Glutamatergic neuron (in vitro differentiated cells): ENCODE results near the gene PRKCE. TPM values are rescaled to one million over a fixed set of nuclear protein-coding genes. Genes with fewer than 3 reads are reported as not detected.

Experiments used
- DNase-seq: peaks from one replicate; pipeline ENCODE4 v3.0.0; 2022
- H3K27ac Mint-ChIP-seq: one replicate; pipeline ENCODE4 v1.8.0; 2020; ENCODE audit warnings: mild to moderate bottlenecking, mixed read lengths, inconsistent platforms; ENCODE audit not compliant: unreplicated experiment
- H3K27me3 Mint-ChIP-seq: one replicate; pipeline ENCODE4 v1.8.0; 2020; ENCODE audit warnings: mild to moderate bottlenecking, moderate library complexity, mixed read lengths, inconsistent platforms; ENCODE audit not compliant: unreplicated experiment
- H3K36me3 Mint-ChIP-seq: one replicate; pipeline ENCODE4 v1.8.0; 2020; ENCODE audit warnings: mild to moderate bottlenecking, mixed read lengths, inconsistent platforms; ENCODE audit not compliant: unreplicated experiment
- H3K4me1 Mint-ChIP-seq: one replicate; pipeline ENCODE4 v1.8.0; 2020; ENCODE audit warnings: mild to moderate bottlenecking, low read depth, mixed read lengths, inconsistent platforms; ENCODE audit not compliant: unreplicated experiment
- H3K4me3 Mint-ChIP-seq: one replicate; pipeline ENCODE4 v1.8.0; 2020; ENCODE audit warnings: mild to moderate bottlenecking, mixed read lengths, inconsistent platforms; ENCODE audit not compliant: unreplicated experiment
- H3K9me3 Mint-ChIP-seq: one replicate; pipeline ENCODE4 v1.8.0; 2020; ENCODE audit warnings: mild to moderate bottlenecking, moderate library complexity, mixed read lengths, inconsistent platforms; ENCODE audit not compliant: unreplicated experiment
- total RNA-seq: library from RNA; stranded (reverse); fragmentation: NEBNext Ultra II Directional; extraction: Animal tissue kit (Norgen Biotek cat#: 25700); gene quantifications from one replicate; pipeline ENCODE4 v1.2.1, GENCODE V29; 2021; ENCODE audit not compliant: unreplicated experiment
- TF ChIP-seq, protein P1 (sequence below): fragments of 200-600 bp; sonication (generic); IDR thresholded peaks from one replicate; pipeline ENCODE4 v1.5.0; 2021; ENCODE audit not compliant: partially characterized antibody, unreplicated experiment

Gene PRKCE
- total RNA-seq, 1 donor from 2014 or later: 74.8 TPM

DNA sequence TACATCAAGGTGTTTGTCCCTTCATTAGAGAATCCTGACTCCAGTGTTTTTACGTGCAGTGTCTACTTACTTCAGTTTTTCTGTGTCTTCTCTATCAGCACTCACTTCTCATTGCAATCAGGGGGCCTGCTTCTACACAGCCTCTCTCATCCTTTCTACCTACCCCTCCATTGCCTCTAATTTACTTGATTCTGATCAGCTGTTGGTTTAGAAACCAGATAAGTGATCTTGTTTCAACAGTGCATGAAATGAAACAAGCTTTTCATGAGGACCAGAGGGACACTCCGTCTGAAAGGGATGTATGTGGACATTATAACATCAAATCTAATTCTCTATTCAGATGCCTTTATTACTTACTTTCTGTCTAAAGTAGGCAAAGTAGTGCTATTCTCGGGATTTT is 136.9 kb downstream of the PRKCE start:
- Mint-ChIP-seq H3K36me3 (no peaks in the 10 kb centered on the region), H3K4me1 (peaks cover 30% of the 10 kb centered on the region), H3K27ac (no peak overlapping the region), H3K9me3 (peaks cover 11% of the 10 kb centered on the region), H3K4me3 (no peak overlapping the region), H3K27me3 (peaks cover 4% of the 10 kb centered on the region)
- TF ChIP-seq, protein P1, sequence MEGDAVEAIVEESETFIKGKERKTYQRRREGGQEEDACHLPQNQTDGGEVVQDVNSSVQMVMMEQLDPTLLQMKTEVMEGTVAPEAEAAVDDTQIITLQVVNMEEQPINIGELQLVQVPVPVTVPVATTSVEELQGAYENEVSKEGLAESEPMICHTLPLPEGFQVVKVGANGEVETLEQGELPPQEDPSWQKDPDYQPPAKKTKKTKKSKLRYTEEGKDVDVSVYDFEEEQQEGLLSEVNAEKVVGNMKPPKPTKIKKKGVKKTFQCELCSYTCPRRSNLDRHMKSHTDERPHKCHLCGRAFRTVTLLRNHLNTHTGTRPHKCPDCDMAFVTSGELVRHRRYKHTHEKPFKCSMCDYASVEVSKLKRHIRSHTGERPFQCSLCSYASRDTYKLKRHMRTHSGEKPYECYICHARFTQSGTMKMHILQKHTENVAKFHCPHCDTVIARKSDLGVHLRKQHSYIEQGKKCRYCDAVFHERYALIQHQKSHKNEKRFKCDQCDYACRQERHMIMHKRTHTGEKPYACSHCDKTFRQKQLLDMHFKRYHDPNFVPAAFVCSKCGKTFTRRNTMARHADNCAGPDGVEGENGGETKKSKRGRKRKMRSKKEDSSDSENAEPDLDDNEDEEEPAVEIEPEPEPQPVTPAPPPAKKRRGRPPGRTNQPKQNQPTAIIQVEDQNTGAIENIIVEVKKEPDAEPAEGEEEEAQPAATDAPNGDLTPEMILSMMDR: no peak
- no peak for DNase-seq

DNA sequence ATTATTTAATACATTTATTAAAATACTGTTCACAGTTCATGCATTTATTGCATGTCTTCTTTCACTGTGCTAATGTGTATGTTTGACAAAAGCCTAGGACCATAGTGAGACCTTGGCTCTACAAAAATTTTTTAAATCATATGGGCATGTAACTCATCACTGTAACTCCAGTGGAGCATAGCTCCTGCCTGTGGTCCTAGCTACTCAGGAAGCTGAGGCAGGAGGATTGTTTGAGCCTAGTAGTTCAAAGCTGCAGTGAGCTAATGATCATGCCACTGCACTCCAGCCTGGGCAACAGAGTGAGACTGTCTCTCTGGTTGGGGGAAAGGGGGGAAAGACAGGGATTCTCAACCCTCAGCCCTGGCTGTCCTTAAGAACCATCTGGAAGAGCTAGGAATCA is 137.8 kb downstream of the PRKCE start:
- Mint-ChIP-seq H3K4me3 (no peak overlapping the region), H3K9me3 (peaks cover 19% of the 10 kb centered on the region), H3K36me3 (no peaks in the 10 kb centered on the region), H3K27ac (no peak overlapping the region), H3K27me3 (peaks cover 12% of the 10 kb centered on the region), H3K4me1 (peaks cover 38% of the 10 kb centered on the region)
- DNase-seq: no peak
- TF ChIP-seq, protein P1: no peak

DNA sequence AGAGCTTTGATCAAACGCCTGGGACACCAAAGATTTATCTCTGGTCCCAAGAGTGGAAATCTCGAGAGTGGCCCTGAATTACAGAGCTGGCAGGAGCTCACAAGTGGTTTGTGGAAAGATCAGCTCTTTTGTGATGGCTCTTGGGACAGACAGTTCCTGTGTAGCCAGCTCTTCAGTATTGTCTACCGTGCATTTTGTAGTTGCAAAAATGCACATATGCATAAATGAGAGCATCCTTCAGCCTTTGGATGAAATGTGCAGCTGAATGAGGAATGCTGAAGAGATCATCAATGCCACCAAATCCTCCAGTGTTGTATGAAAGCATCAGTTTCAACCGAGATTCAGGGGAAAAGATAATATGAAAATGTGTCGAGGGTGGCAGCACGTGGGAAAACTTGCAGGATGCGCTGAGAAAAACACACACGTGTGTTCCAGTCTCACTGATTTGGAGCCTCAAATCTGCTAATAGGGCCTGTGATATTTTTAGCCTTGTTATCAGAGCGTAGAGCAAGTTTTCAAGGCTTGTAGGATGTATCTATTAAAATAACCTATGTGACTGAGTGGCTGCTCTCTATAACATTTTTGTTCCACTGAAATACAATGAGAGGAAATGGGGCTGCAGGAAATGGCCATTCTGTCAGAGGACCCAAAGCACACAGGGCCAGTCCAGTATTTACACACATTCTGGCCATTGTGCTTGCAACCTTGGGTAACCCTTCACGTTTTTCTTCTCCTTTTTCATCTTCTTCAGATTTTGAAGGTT is 138.7 kb downstream of the PRKCE start:
- H3K27ac Mint-ChIP-seq: no peak overlapping the region
- peaks cover 21% of the 10 kb centered on the region for H3K9me3 Mint-ChIP-seq
- no peak for DNase-seq
- H3K4me3 Mint-ChIP-seq: no peak overlapping the region
- no peaks in the 10 kb centered on the region for H3K36me3 Mint-ChIP-seq
- TF ChIP-seq, protein P1: no peak
- H3K4me1 Mint-ChIP-seq: peaks cover 46% of the 10 kb centered on the region
- H3K27me3 Mint-ChIP-seq: peaks cover 14% of the 10 kb centered on the region

DNA sequence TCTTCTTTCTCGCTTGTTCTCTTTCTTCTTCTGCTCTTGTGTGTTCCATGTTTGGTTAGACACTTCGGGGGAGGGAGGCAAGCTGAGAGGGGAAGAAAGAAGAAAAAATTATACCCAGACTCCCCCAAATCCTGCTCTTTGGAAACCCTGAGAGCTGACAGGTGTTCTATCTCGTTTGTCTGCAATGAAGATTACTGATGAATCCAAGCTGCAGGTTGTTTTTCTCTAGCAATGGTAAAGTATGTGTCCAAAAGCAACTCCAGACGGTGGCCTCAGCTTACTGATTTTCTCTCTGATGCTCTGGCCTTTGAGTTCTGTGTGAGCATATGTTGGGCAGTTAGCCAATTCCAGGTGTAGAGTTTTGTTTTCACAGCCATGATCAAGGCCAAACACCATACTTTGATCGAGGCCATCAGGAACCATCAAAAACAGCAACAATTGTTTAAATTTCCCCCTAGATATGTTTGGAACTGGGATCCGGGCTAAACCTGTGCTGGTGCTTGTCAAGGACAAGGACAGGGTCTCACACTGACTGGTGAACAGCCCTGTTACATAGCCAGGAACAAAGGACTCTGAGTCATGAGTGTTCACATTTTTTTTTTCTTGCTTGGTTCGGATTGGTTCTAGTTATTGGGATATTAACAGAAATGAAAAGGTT is 142.0 kb downstream of the PRKCE start:
- Mint-ChIP-seq H3K27ac (peak overlapping the region; percentile 96), H3K4me3 (peak overlapping the region; percentile 12), H3K27me3 (peaks cover 19% of the 10 kb centered on the region), H3K9me3 (peaks cover 21% of the 10 kb centered on the region), H3K4me1 (peaks cover 57% of the 10 kb centered on the region), H3K36me3 (peaks cover 4% of the 10 kb centered on the region)
- TF ChIP-seq, protein P1: no peak
- no peak for DNase-seq

DNA sequence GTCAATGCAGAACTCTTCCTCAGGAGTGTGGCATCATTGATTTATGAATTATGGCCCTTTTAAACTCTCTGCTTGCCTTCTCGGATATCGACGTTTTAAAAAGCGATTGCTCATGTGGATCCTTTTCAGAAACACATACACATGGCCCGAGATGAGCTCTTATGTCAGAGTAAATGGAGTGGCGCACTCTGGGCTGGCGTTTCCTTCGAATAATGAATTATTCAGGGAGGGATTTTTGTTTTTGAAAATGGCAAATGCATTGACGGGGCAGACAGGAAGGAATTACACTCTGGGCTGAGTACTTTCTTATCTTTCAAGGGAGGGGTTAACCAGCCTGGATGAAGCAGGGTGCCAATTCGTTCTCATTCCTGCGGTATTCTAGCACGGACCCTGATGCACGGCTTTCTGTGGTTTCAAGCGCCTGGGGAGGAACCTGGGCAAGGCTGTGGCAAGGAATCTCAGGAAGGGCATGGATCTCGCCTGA is 142.7 kb downstream of the PRKCE start:
- H3K4me3 Mint-ChIP-seq: peak overlapping the region; percentile 49
- H3K36me3 Mint-ChIP-seq: peaks cover 4% of the 10 kb centered on the region
- peaks cover 19% of the 10 kb centered on the region for H3K27me3 Mint-ChIP-seq
- no peak for DNase-seq
- H3K9me3 Mint-ChIP-seq: peaks cover 21% of the 10 kb centered on the region
- H3K27ac Mint-ChIP-seq: peak overlapping the region; percentile 96
- peaks cover 57% of the 10 kb centered on the region for H3K4me1 Mint-ChIP-seq
- TF ChIP-seq, protein P1: no peak
